GM12878 (cell line): ENCODE data around the gene SLC6A7. TPM values are rescaled to one million over a fixed set of nuclear protein-coding genes. Genes with fewer than 3 reads are reported as not detected.

ENCODE experiments used
- ATAC-seq: fragments of 200-7000 bp; cut with Tn5 transposase; 3 replicates; pipeline ENCODE4 v1.9.1; 2020; ENCODE audit warnings: mild to moderate bottlenecking, moderate library complexity
- BruUV-seq: library from RNA; stranded (reverse); fragments of 400-500 nt; replicated peaks from 2 replicates; lab custom pipeline; 2021; lab: Mats Ljungman, UMichigan
- CTCF ChIA-PET: fragments of 300-600 bp; sonication (Branson Sonifier 250); formaldehyde crosslinking; extraction: SDS; loops from one replicate; lab custom pipeline; 2021; ENCODE audit warnings: inconsistent platforms; lab: Yijun Ruan, JAX
- POLR2A ChIA-PET: fragments of 350-600 bp; formaldehyde crosslinking; extraction: SDS; loops from one replicate; lab custom pipeline; 2021; ENCODE audit warnings: inconsistent platforms; lab: Charles Lee
- RAD21 ChIA-PET: fragments of 300-600 bp; sonication (Branson Sonifier 250); formaldehyde crosslinking; loops from one replicate; lab custom pipeline; 2023; ENCODE audit warnings: antibody characterized with exemption; ENCODE audit not compliant: unreplicated experiment; lab: Charles Lee
- SMC1A ChIA-PET: fragments of 300-600 bp; sonication (Branson Sonifier 250); formaldehyde crosslinking; loops from one replicate; lab custom pipeline; 2023; ENCODE audit not compliant: unreplicated experiment, uncharacterized antibody; lab: Charles Lee
- DNase-seq: peaks from one replicate; pipeline ENCODE4 v3.0.0-alpha.2; 2011; ENCODE audit warnings: low read depth, low spot score
- FAIRE-seq: peaks from 3 replicates; lab custom pipeline; 2011; peaks lifted over from hg19 to GRCh38; lab: Jason Lieb, UNC
- H2AFZ ChIP-seq: 2 replicates; pipeline ENCODE4 v1.6.0; 2011; ENCODE audit warnings: low read depth, low read length, control low read depth; ENCODE audit not compliant: control insufficient read depth
- H3K27ac ChIP-seq: 2 replicates; pipeline ENCODE4 v1.5.1; 2011; ENCODE audit warnings: control low read depth; ENCODE audit not compliant: control insufficient read depth, insufficient read depth
- H3K27me3 ChIP-seq, 2 experiments: replicated peaks in 1 of 2; 2 replicates each; pipeline versions ENCODE4 v1.6.0 to v1.6.1; 2011; ENCODE audit warnings: low read length in 1 of 2; ENCODE audit not compliant: control insufficient read depth in 2 of 2, insufficient read depth in 2 of 2
- H3K36me3 ChIP-seq, 2 experiments: 2 replicates each; pipeline ENCODE4 v1.5.1; 2011; ENCODE audit warnings: low read length in 1 of 2; ENCODE audit not compliant: control insufficient read depth in 2 of 2, insufficient read depth in 2 of 2
- H3K4me1 ChIP-seq: 2 replicates; pipeline ENCODE4 v1.6.1; 2011; ENCODE audit warnings: mild to moderate bottlenecking, low read length, moderate library complexity, mixed read lengths; ENCODE audit not compliant: control insufficient read depth, insufficient read depth
- H3K4me2 ChIP-seq: 2 replicates; pipeline ENCODE4 v1.6.0; 2011; ENCODE audit warnings: control low read depth; ENCODE audit not compliant: control insufficient read depth, insufficient read depth
- H3K4me3 ChIP-seq: fragments of 200-600 bp; sonication (generic); 2 replicates; pipeline ENCODE4 v1.5.1; 2016
- H3K79me2 ChIP-seq: 2 replicates; pipeline ENCODE4 v1.6.0; 2011; ENCODE audit warnings: low read length; ENCODE audit not compliant: control insufficient read depth, insufficient read depth
- H3K9ac ChIP-seq: 2 replicates; pipeline ENCODE4 v1.8.0; 2011; ENCODE audit warnings: low read length, control low read depth, mixed read lengths; ENCODE audit not compliant: control insufficient read depth, insufficient read depth
- H3K9me3 ChIP-seq: replicated peaks from 3 replicates; pipeline ENCODE4 v1.5.1; 2011; ENCODE audit warnings: mild to moderate bottlenecking, low read length; ENCODE audit not compliant: control insufficient read depth, insufficient read depth
- H4K20me1 ChIP-seq: 2 replicates; pipeline ENCODE4 v1.6.0; 2011; ENCODE audit not compliant: control insufficient read depth, insufficient read depth
- BMI1 ChIP-seq: fragments of 450-650 bp; IDR thresholded peaks from 2 replicates; pipeline ENCODE4 v1.6.1; 2016; ENCODE audit warnings: mild to moderate bottlenecking, moderate library complexity, borderline replicate concordance
- CHD2 ChIP-seq: IDR thresholded peaks from 2 replicates; pipeline ENCODE4 v1.6.1; 2011; ENCODE audit warnings: low read depth, low read length, improper control_type of control experiment, borderline replicate concordance
- MYB ChIP-seq: fragments of 150-350 bp; IDR thresholded peaks from 2 replicates; pipeline ENCODE4 v1.6.1; 2014; ENCODE audit warnings: mild to moderate bottlenecking, low read depth, low read length, borderline replicate concordance
- POLR2AphosphoS2 ChIP-seq: IDR thresholded peaks from 2 replicates; pipeline ENCODE4 v1.6.1; 2011; ENCODE audit warnings: low read depth, mild to moderate bottlenecking, low read length, improper control_type of control experiment, moderate library complexity
- RAD21 ChIP-seq: IDR thresholded peaks from 2 replicates; pipeline ENCODE4 v1.6.1; 2011; ENCODE audit warnings: mild to moderate bottlenecking, low read depth, low read length, moderate library complexity; ENCODE audit not compliant: insufficient read depth
- SIN3A ChIP-seq: IDR thresholded peaks from 2 replicates; pipeline ENCODE4 v1.6.1; 2012; ENCODE audit warnings: low read depth, low read length, improper control_type of control experiment
- SREBF2 ChIP-seq: IDR thresholded peaks from 2 replicates; pipeline ENCODE4 v1.6.1; 2012; ENCODE audit warnings: mild to moderate bottlenecking, low read length
- STAT1 ChIP-seq: fragments of 450-650 bp; conservative IDR thresholded peaks from 2 replicates; pipeline ENCODE4 v1.6.1; 2014; ENCODE audit warnings: antibody characterized with exemption, mild to moderate bottlenecking
- ZNF384 ChIP-seq: IDR thresholded peaks from 2 replicates; pipeline ENCODE4 v1.6.1; 2012; ENCODE audit warnings: low read depth, mild to moderate bottlenecking, low read length, improper control_type of control experiment, borderline replicate concordance
- WGBS: methylation state at CpG from one replicate; pipeline ENCODE4 v1.1.6; 2016; ENCODE audit warnings: low lambda C conversion rate; ENCODE audit not compliant: insufficient replicate concordance, insufficient coverage; ENCODE audit errors: missing lambda C conversion rate; 5-methylcytosine and 5-hydroxymethylcytosine counted together
- in situ Hi-C: fragments of 300-500 bp; cut with MboI; formaldehyde crosslinking; loops from 9 replicates; pipeline ENCODE4 v1.14.3; 2018; ENCODE audit warnings: mixed read lengths
- intact Hi-C: fragments of 100-400 bp; cut with micrococcal nuclease; formaldehyde crosslinking; loops from one replicate; pipeline ENCODE4 v1.14.2; 2022; ENCODE audit not compliant: unreplicated experiment
- polyA plus RNA-seq, 11 experiments: library from polyadenylated mRNA; depleted of rRNA in 4 of 11; unstranded in 6 of 11; stranded (reverse) in 5 of 11; fragments of >200 nt; fragmentation: Nextera tagmentation in 4 of 11; fragmentation: Illumina TruSeq in 1 of 11; extraction: Ambion mirVana in 4 of 11; extraction: Trizol in 1 of 11; gene quantifications; 1 replicate in 1 of 11; 2 replicates in 10 of 11; pipeline versions ENCODE4 v1.2.1 to v1.2.3, GENCODE V29; 2011 to 2016; ENCODE audit warnings: inconsistent platforms in 2 of 11, missing spikeins in 2 of 11, low read depth in 1 of 11
- total RNA-seq, 4 experiments: library from RNA; depleted of rRNA in 3 of 4; stranded (reverse); fragments of >200 nt in 3 of 4; fragmentation: Illumina TruSeq in 1 of 4; extraction: Trizol in 1 of 4; gene quantifications; 2 replicates each; pipeline versions ENCODE4 v1.2.1 to v1.2.3, GENCODE V29; 2013 to 2021
- TF ChIP-seq, protein P1 (sequence below): fragments of 450-650 bp; IDR thresholded peaks from 2 replicates; pipeline ENCODE4 v1.6.1; 2017; ENCODE audit warnings: borderline replicate concordance
- TF ChIP-seq, protein P2 (sequence below): IDR thresholded peaks from 2 replicates; pipeline ENCODE4 v1.6.1; 2011; ENCODE audit warnings: low read depth, mild to moderate bottlenecking, low read length, moderate library complexity, borderline replicate concordance; ENCODE audit errors: extremely low read depth
- TF ChIP-seq, protein P3 (sequence below): fragments of 450-650 bp; IDR thresholded peaks from 2 replicates; pipeline ENCODE4 v1.6.1; 2017; ENCODE audit warnings: low read depth, mild to moderate bottlenecking, moderate library complexity

Gene SLC6A7
- total and polyA plus RNA-seq, 10 of the 15 experiments (the other 5 are each of a cell fraction or from before 2014, with no cell fraction given), result 0.01 to 0.15 (median 0.06) TPM; not detected in 7

DNA sequence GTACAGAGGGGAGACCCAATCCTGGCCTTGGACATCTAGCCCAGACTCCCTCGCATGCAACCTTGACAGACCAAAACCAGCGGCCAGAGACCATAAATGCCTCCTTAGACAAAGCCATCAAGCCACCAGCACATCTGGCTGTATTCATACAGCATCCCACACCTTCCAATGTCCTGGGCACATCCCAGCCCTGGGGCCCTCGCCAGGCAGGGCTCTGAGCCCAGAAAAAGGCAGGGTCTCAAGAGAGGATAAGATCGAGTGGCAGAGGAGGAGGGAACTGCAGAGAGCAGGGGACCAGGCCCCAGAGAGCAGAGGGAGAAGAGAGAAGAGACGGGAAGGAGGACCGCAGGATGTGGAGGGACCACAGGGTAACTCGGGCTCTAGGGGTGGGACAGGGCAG is 54.3 kb downstream of the SLC6A7 start:
- Histone ChIP-seq H3K27ac (no peak overlapping the region), H3K9me3 (no peaks in the 10 kb centered on the region), H3K4me1 (no peaks in the 10 kb centered on the region), H3K27me3 (0 out of 4 replicates have a peak, but pooled peaks cover 0 to 1% of the 10 kb centered on the region in 2 experiments), H3K9ac (no peak overlapping the region), H3K36me3 (no peaks in the 10 kb centered on the region), H3K79me2 (no peaks in the 10 kb centered on the region)
- CTCF ChIA-PET, result no interaction called here
- 21% methylated on average over 7 of the region's 7 CpGs for WGBS
- intact Hi-C loops (no loop called here), in situ Hi-C loops (no loop called here)
- FAIRE-seq, result no peak
- SMC1A ChIA-PET, result no interaction called here
- no peak for DNase-seq
- RAD21 ChIA-PET, result no interaction called here
- TF ChIP-seq BMI1, result no peak
- no peak for TF ChIP-seq STAT1
- TF ChIP-seq SIN3A, result no peak
- TF ChIP-seq MYB, result no peak
- TF ChIP-seq, all 136 proteins: peak for 0
- no TSS peak for BruUV-seq
- Histone ChIP-seq H3K4me2 (no peak overlapping the region), H2AFZ (no peak overlapping the region), H4K20me1 (no peaks in the 10 kb centered on the region), H3K4me3 (no peak overlapping the region)
- ATAC-seq, result no peak
- POLR2A ChIA-PET, result no interaction called here

DNA sequence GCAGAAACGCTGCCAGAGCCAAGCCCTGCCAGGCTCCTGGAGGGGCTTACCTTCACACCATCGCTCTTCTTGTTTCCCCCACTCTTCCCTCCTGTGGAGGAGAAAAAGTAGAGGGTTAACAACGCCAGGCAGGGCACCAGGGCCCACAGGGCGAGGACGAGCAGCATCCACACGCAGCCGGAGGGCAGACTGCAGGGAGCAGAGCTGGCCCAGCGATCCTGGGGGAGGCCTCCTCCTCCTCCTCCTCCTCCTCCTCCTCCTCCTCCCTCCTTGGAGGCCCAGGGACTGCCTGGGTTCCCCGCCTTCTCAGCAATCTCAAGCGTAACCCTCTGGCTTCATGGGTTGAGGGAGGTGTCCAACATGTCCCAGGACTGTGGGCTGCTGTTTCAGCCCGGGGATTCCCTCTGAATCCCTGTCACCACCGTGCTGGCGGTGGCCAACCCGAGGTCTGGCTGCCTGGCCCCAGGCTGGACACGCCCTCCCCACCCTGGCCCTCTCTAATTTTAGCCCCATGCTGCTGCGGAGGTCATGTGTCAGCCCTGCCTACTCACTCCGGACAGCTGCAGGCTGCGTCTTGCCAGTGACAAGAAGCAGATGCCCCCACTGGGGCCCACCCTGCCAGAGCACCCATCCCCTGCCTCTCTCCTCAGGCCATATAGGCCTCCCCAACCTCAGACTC is 55.4 kb downstream of the SLC6A7 start:
- 30% methylated on average over 18 of the region's 18 CpGs for WGBS
- RAD21 ChIA-PET, result no interaction called here
- TF ChIP-seq, protein P1, sequence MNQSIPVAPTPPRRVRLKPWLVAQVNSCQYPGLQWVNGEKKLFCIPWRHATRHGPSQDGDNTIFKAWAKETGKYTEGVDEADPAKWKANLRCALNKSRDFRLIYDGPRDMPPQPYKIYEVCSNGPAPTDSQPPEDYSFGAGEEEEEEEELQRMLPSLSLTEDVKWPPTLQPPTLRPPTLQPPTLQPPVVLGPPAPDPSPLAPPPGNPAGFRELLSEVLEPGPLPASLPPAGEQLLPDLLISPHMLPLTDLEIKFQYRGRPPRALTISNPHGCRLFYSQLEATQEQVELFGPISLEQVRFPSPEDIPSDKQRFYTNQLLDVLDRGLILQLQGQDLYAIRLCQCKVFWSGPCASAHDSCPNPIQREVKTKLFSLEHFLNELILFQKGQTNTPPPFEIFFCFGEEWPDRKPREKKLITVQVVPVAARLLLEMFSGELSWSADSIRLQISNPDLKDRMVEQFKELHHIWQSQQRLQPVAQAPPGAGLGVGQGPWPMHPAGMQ, result no peak
- TF ChIP-seq ZNF384 (no peak), SREBF2 (no peak), CHD2 (no peak), POLR2AphosphoS2 (no peak), RAD21 (no peak)
- TF ChIP-seq, protein P2, sequence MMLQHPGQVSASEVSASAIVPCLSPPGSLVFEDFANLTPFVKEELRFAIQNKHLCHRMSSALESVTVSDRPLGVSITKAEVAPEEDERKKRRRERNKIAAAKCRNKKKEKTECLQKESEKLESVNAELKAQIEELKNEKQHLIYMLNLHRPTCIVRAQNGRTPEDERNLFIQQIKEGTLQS, result no peak
- TF ChIP-seq, protein P3, sequence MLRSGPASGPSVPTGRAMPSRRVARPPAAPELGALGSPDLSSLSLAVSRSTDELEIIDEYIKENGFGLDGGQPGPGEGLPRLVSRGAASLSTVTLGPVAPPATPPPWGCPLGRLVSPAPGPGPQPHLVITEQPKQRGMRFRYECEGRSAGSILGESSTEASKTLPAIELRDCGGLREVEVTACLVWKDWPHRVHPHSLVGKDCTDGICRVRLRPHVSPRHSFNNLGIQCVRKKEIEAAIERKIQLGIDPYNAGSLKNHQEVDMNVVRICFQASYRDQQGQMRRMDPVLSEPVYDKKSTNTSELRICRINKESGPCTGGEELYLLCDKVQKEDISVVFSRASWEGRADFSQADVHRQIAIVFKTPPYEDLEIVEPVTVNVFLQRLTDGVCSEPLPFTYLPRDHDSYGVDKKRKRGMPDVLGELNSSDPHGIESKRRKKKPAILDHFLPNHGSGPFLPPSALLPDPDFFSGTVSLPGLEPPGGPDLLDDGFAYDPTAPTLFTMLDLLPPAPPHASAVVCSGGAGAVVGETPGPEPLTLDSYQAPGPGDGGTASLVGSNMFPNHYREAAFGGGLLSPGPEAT, result no peak

More for the DNA sequence above, 55.4 kb downstream of the SLC6A7 start:
- no peaks in the 10 kb centered on the region for H3K79me2 ChIP-seq
- no peak for DNase-seq
- H3K4me1 ChIP-seq, result no peaks in the 10 kb centered on the region
- no TSS peak for BruUV-seq
- POLR2A ChIA-PET, result no interaction called here
- no peak overlapping the region for H3K4me3 ChIP-seq
- FAIRE-seq, result no peak
- no peak overlapping the region for H3K4me2 ChIP-seq
- no peak overlapping the region for H3K9ac ChIP-seq
- CTCF ChIA-PET, result no interaction called here
- H4K20me1 ChIP-seq, result no peaks in the 10 kb centered on the region
- peaks cover 0 to 1% of the 10 kb centered on the region in 2 experiments; a peak in 1 of 4 replicates for H3K27me3 ChIP-seq
- H3K36me3 ChIP-seq, result no peaks in the 10 kb centered on the region
- SMC1A ChIA-PET, result no interaction called here
- no peak overlapping the region for H2AFZ ChIP-seq
- intact Hi-C loops (no loop called here), in situ Hi-C loops (no loop called here)
- ATAC-seq, result no peak
- H3K27ac ChIP-seq, result no peak overlapping the region
- no peaks in the 10 kb centered on the region for H3K9me3 ChIP-seq
